SK-N-SH treated with all-trans-retinoic acid at 6 μM for 48 hours (cell line): ENCODE measurements around the gene USF2.

Source experiments
- ATAC-seq: fragments of 200-7000 bp; cut with Tn5 transposase; 3 replicates; pipeline ENCODE4 v1.9.1; 2020; ENCODE audit warnings: mild to moderate bottlenecking, moderate library complexity
- BACH2 ChIP-seq: fragments of 250-450 bp; sonication (Bioruptor Pico); IDR thresholded peaks from 2 replicates; pipeline ENCODE4 v1.9.0; 2021; ENCODE audit warnings: mild to moderate bottlenecking, borderline replicate concordance
- ESRRG ChIP-seq: fragments of 250-450 bp; sonication (Bioruptor Pico); IDR thresholded peaks from 2 replicates; pipeline ENCODE4 v1.6.1; 2021; ENCODE audit warnings: mild to moderate bottlenecking
- GLIS3 ChIP-seq: fragments of 250-450 bp; sonication (Bioruptor Pico); IDR thresholded peaks from 2 replicates; pipeline ENCODE4 v1.5.0; 2020; ENCODE audit warnings: mild to moderate bottlenecking, moderate library complexity
- ISL1 ChIP-seq: fragments of 250-450 bp; sonication (Bioruptor Pico); IDR thresholded peaks from 2 replicates; pipeline ENCODE4 v2.1.2; 2022; ENCODE audit warnings: mild to moderate bottlenecking, moderate library complexity
- OSR1 ChIP-seq: fragments of 250-450 bp; sonication (Bioruptor Pico); IDR thresholded peaks from 2 replicates; pipeline ENCODE4 v1.8.0; 2022; ENCODE audit warnings: moderate library complexity, mild to moderate bottlenecking, inconsistent platforms
- PPARA ChIP-seq: fragments of 250-450 bp; sonication (Bioruptor Pico); IDR thresholded peaks from 2 replicates; pipeline ENCODE4 v1.5.0; 2020; ENCODE audit warnings: mild to moderate bottlenecking, borderline replicate concordance
- RARB ChIP-seq: fragments of 250-450 bp; sonication (Bioruptor Pico); IDR thresholded peaks from 2 replicates; pipeline ENCODE4 v1.8.0; 2021; ENCODE audit warnings: mild to moderate bottlenecking, moderate library complexity
- SNAI2 ChIP-seq: fragments of 250-450 bp; sonication (Bioruptor Pico); IDR thresholded peaks from 2 replicates; pipeline ENCODE4 v1.5.0; 2020; ENCODE audit warnings: mild to moderate bottlenecking, moderate library complexity
- TCF4 ChIP-seq: fragments of 250-450 bp; sonication (Bioruptor Pico); IDR thresholded peaks from 2 replicates; pipeline ENCODE4 v1.8.0; 2021; ENCODE audit warnings: mild to moderate bottlenecking, moderate library complexity, borderline replicate concordance
- TOX ChIP-seq: fragments of 250-450 bp; sonication (Bioruptor Pico); IDR thresholded peaks from 2 replicates; pipeline ENCODE4 v1.8.0; 2021; ENCODE audit warnings: mild to moderate bottlenecking, moderate library complexity, borderline replicate concordance
- ZFP30 ChIP-seq: fragments of 450-650 bp; formaldehyde crosslinking; IDR thresholded peaks from 2 replicates; pipeline ENCODE4 v1.5.0; 2022; ENCODE audit warnings: mild to moderate bottlenecking, moderate library complexity
- ZNF70 ChIP-seq: fragments of 450-650 bp; formaldehyde crosslinking; IDR thresholded peaks from 2 replicates; pipeline ENCODE4 v1.5.0; 2020; ENCODE audit warnings: mild to moderate bottlenecking, moderate library complexity
- TF ChIP-seq, protein P1 (sequence below): fragments of 250-450 bp; sonication (Bioruptor Pico); IDR thresholded peaks from 2 replicates; pipeline ENCODE4 v1.8.0; 2021; ENCODE audit warnings: low read depth, mild to moderate bottlenecking, moderate library complexity, borderline replicate concordance
- TF ChIP-seq, protein P2 (sequence below): fragments of 250-450 bp; sonication (Bioruptor Pico); IDR thresholded peaks from 2 replicates; pipeline ENCODE4 v1.5.1; 2021; ENCODE audit warnings: mild to moderate bottlenecking, moderate library complexity

USF2 gene

DNA sequence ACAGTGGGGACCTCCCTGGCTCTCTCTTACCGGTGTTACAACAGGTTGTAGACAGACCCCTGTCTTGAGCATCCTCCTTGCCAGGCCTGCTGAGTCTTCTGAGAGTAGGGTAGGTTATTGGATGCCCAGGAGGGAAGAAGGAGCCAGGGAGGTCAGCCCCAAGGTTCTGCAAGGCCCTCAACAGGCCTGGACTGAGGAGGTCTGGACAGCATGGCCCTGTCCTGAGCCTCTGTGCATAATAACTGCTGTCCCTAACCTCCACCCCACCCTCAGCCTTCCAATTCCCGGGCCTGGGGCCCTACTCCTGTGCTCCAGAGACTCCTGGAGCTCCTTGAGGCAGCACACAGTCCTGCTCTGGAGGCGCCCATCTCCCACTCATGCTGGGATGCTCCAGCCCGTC, 60.6 kb downstream of the USF2 start:
- no peak; the same call in 2 of the 3 replicates for ATAC-seq
- no peak for TF ChIP-seq TOX (CRISPR knock-in tag)
- no peak for TF ChIP-seq BACH2 (CRISPR knock-in tag)
- no peak for TF ChIP-seq ZFP30 (CRISPR knock-in tag)
- TF ChIP-seq SNAI2: no peak
- TF ChIP-seq TCF4 (CRISPR knock-in tag): no peak
- TF ChIP-seq, protein P1, sequence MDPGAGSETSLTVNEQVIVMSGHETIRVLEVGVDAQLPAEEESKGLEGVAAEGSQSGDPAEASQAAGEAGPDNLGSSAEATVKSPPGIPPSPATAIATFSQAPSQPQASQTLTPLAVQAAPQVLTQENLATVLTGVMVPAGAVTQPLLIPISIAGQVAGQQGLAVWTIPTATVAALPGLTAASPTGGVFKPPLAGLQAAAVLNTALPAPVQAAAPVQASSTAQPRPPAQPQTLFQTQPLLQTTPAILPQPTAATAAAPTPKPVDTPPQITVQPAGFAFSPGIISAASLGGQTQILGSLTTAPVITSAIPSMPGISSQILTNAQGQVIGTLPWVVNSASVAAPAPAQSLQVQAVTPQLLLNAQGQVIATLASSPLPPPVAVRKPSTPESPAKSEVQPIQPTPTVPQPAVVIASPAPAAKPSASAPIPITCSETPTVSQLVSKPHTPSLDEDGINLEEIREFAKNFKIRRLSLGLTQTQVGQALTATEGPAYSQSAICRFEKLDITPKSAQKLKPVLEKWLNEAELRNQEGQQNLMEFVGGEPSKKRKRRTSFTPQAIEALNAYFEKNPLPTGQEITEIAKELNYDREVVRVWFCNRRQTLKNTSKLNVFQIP (CRISPR knock-in tag): no peak
- no peak for TF ChIP-seq OSR1 (CRISPR knock-in tag)
- TF ChIP-seq GLIS3: no peak
- TF ChIP-seq ESRRG (CRISPR knock-in tag): no peak
- TF ChIP-seq RARB: no peak
- TF ChIP-seq ISL1 (CRISPR knock-in tag): no peak
- no peak for TF ChIP-seq PPARA (CRISPR knock-in tag)
- TF ChIP-seq, protein P2, sequence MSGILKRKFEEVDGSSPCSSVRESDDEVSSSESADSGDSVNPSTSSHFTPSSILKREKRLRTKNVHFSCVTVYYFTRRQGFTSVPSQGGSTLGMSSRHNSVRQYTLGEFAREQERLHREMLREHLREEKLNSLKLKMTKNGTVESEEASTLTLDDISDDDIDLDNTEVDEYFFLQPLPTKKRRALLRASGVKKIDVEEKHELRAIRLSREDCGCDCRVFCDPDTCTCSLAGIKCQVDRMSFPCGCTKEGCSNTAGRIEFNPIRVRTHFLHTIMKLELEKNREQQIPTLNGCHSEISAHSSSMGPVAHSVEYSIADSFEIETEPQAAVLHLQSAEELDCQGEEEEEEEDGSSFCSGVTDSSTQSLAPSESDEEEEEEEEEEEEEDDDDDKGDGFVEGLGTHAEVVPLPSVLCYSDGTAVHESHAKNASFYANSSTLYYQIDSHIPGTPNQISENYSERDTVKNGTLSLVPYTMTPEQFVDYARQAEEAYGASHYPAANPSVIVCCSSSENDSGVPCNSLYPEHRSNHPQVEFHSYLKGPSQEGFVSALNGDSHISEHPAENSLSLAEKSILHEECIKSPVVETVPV: no peak
- no peak for TF ChIP-seq ZNF70
